Forelimb muscle (tissue), 1 donor: ENCODE data around the gene C2orf80. TPM values are rescaled to one million over a fixed set of nuclear protein-coding genes. Genes with fewer than 3 reads are reported as not detected.
"Not testable (repeated sequence)": the region's sequence is repeated elsewhere in the genome, so short reads cannot be mapped to it uniquely, and the experiment has no call there.

Experiments
- DNase-seq: peaks from one replicate; pipeline ENCODE4 v3.0.0-alpha.2; 2013; ENCODE audit warnings: low read depth
- polyA plus RNA-seq: library from polyadenylated mRNA; unstranded; fragments of 120-200 nt; gene quantifications from one replicate; pipeline ENCODE4 v1.2.1, GENCODE V29; 2013; ENCODE audit not compliant: insufficient read length

Gene C2orf80
- polyA plus RNA-seq, 1 donor = not detected

DNA sequence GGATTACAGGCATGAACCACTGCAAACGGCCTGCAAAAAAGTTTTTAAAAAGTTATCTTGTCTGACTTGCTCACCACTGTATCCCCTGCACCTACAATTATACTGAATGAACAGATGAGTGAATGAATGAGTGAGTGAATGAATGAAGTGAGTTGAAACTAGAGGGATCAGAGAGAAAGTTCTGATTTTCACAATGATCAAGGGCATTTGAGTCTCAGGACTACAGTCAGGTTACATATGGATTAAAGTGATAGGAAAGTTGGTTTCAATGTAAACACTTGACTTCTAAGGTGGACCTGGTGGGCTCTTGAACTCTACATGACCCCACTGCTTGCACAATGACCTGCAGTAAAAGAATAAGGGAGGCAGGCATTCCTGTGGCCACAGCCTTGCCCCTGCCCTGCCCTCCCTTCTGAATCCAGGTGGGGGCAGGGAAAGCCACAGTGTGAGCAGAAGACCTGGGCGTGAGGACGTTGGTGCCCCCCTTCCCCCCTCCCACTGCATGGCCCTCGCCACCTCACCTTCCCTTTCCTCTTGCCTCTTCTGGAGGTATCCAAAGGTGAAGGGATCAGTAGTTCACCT, 10.7 kb downstream of the C2orf80 start:
- no peak for DNase-seq

DNA sequence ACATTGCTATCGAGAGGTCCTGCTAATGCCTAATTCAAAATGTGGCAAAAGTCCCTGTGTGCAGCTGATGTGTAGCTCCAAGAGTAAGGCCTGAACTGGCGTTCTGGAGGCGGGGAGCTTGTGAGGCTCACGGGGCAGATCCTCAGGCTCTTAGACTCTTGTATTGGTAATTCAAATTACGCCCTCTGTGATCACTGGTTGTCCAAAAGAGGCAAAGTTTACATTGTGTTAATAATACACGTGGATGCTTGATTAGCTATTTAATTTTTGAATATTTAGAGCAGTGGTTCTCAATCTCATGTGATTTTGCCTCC, 14.0 kb downstream of the C2orf80 start:
- no peak for DNase-seq

GRCh38 chr2:208175069-208175839, 14.6 kb downstream of the C2orf80 start:
- DNase-seq = peak; percentile 60

DNA sequence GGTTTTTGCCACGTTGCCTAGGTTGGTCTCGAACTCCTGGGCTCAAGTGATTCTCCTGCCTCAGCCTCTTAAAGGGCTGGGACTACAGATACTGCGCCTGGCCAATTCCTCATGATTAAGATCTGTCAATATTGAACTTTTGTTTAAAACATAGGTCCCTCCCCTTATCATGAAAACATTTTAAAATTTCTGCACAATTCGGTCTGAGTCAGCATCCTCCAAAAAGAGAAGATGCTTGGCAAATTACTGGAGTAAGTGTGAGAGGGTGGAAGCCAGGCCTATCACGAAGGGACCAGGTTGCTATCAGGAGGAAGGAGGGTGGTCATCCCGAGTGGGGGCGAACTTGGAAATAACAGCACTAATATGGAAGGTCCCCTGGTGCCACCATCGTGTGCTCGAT, 15.7 kb downstream of the C2orf80 start:
- DNase-seq = no peak

- no peak for DNase-seq
Observed at GRCh38 chr2:208172125-208172524, 17.7 kb downstream of the C2orf80 start.

DNA sequence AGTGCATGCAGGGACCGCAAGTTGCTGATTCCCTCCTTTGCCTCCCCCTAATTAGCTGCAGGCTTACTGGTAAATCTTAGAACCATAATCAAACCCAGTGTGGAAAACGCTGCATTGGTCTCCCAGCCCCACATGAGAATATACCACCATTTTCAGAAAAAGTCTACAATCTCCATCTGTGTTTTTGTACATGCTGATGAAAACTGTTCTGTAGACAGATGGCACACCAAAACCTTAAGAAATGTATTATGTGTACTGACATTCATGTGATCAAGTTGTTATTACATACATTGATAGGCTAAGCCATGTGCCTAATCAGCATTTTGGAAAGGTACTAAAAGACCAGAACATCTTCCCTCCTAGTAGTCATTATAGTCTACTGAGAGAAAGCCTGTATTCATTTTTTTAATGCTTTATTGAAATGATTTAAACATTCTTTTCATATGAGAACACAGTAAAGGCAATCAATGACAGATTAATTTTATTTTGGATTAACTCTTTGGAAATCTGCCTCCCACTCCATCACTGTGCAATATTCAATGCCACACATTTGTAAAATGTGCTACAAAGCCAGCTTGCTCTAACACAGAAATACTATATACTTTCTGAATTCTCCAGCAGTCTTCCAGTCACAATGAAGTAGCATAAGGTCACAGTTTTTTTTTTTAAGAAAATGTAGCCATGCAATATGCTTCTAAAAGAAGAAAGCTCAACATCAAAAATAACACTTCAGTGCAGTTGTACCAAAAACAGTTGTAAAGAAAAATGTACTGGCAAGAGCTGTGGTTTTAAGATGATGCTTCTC, 24.7 kb downstream of the C2orf80 start:
- DNase-seq = no peak

GRCh38 chr2:208163489-208163888, 26.3 kb downstream of the C2orf80 start, which contains the start of gene CRYGA:
CRYGA (minus strand) TSS chr2:208163589; CDS start chr2:208163556, 33 bp downstream.
- no peak for DNase-seq

- no peak for DNase-seq
Observed at GRCh38 chr2:208156439-208156838, 33.4 kb downstream of the C2orf80 start.

DNA sequence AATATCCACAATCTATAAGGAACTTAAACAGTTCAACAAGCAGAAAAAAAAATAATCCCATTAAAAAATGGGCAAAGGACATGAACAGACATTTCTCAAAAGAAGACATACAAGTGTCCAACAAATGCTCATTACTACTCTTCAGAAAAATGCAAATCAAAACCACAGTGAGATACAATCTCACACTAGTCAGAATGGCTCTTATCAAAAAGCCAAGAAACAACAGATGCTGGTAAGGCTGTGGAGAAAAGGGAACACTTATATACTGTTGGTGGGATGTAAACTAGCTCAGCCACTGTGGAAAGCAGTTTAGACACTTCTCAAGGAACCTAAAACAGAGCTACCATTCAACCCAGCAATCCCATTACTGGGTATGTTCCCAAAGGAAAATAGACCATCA, 36.7 kb downstream of the C2orf80 start:
- no peak for DNase-seq

DNA sequence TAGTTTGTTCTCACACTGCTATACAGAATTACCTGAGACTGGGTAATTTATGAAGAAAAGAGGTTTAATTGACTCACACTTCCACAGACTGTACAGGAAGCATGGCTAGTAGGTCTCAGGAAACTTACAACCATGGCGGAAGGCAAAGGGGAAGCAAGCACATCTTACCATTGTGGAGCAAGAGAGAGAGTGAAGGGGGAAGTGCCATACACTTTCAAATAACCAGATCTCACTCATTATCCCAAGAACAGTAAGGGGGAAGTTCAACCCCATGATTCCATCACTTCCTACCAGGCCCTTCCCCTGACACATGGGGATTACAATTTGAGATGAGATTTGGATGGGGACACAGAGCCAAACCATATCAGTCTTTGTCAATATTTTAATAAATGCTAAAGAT, 38.9 kb downstream of the C2orf80 start:
- DNase-seq = no peak

- DNase-seq = no peak
Observed at GRCh38 chr2:208150094-208150493, 39.7 kb downstream of the C2orf80 start.

GRCh38 chr2:208148803-208149202, 41.0 kb downstream of the C2orf80 start:
- DNase-seq = no peak

GRCh38 chr2:208147759-208148158, 42.1 kb downstream of the C2orf80 start:
- no peak for DNase-seq

DNA sequence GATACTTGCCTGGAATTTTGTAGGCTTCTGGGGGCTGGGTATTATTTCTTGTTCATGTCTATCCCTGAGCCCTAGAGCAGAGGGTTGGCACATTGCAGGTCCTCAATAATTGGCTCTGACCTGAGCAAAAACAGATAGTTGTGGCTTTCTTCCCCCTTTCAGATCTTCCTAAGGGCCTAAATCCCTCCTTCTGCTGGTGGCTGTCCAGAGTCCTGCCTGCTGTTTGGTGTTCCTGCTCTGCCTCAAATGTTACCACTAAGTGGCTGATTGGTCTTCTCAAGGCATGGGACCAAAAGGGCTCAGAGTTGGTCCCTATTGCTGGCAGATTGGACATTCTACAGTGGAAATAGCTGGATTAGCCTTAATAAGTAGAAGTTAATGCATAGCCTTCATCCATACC, 42.8 kb downstream of the C2orf80 start:
- DNase-seq = no peak

DNA sequence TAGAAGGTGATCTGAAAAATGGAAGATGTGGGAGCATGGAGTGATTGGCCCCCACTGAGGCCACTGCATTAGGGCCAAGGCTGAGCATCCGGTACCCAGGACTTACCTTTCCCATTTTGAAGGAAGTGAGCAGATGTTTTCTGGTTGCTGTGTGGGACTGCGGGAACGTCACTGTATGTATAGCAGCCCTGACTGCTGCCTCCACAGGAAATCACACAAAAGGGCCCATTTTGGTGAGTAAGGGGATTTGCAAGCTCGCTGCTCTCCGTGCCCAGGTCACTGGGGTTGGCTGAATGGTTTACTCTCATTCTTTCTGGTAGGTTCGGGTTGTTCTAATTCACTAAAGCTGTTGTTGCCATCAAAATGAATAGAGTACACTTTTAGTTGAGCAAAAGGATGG, 43.8 kb downstream of the C2orf80 start, which contains the start of gene CRYGB:
Gene CRYGB, minus strand, starts transcription at position 153 of the 400 bp plus-strand sequence. Its CDS starts 38 bp downstream, at position 115.
- DNase-seq = no peak

GRCh38 chr2:208142925-208143799, 46.7 kb downstream of the C2orf80 start:
- DNase-seq = no peak

DNA sequence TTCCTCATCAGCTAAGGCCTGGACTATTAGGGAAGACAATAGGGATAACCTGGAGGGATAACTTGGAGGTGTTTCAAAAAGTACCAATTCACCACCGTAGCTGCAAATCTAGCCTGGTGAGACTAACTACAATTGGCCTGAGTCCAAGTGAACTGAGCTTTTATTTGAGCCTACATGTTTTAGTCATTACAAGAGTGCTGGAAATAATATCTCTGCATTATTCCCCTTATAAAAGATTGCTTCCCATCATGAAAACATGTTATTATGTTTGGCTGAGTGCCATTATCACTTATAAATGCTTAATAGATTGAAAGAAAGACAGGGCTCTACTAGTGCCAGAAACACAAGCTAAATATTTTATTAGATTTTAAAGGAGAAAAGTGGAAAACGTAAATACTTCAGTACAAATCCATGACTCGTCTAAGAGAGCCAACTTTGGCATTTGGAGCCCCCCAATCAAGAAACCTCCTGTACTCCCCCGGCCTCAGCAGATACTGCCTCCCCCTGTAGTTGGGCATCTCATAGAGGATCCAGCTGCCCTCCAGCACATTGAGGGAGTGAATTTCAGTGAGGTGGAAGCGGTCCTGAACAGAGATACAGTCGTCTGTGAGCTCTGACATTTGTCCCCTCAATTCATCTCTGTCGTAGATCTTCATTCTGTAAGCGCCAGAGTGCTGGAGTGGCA, 47.4 kb downstream of the C2orf80 start:
- peak; percentile 1 for DNase-seq

DNA sequence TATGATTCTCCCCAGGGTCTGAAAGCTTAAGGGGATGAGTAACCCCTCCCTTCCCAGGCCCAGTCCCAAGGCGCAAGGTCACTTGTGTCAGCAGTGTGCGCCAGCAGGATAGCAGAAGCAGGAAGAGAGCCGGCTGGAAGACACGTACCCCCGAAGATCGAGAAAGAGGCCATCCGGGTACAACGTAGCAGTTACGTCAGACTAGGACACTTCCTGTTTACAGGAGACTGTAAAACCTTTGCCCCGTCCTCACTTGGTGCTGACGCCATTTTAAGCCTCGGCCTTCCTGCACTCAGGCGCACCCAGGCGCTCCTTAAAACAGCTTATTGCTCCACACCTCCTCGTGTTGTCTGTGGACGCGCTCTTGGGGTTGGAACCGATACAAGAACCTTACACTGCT, 50.4 kb downstream of the C2orf80 start:
- DNase-seq = no peak

GRCh38 chr2:208138334-208138733, 51.5 kb downstream of the C2orf80 start:
- not testable (repeated sequence) for DNase-seq

DNA sequence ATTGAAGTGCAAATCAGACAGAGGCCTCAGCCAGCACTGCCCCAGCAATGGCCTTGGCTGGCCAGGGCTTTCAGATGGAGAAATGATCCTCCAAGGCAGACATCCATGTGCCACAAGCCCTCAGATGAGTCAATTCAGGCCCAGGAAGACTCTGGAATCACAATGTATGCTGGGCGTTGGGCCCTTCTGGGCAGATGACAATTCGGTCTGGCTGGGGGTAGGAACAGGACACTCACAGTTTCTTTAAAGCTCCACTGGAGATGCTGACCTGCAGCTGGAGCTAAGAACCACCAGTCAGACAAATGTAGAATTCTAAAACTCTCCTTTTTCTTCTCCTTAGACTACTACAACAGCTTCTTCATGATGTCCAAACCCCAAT, 53.1 kb downstream of the C2orf80 start:
- DNase-seq = no peak
